Lung (tissue), 12 donors: ENCODE measurements around the gene LMX1A. TPM values are rescaled to one million over a fixed set of nuclear protein-coding genes. Genes with fewer than 3 reads are reported as not detected.

ENCODE experiments used
- ATAC-seq: fragments of 200-7000 bp; cut with Tn5 transposase; one replicate; pipeline ENCODE4 v1.9.1; 2020; ENCODE audit warnings: moderate number of reproducible peaks; ENCODE audit not compliant: insufficient read depth, low FRiP score
- DNase-seq, 3 donors: peaks; one replicate each; pipeline ENCODE4 v3.0.0-alpha.2; 2013 to 2017
- H3K27ac ChIP-seq, 2 donors: one replicate each; pipeline ENCODE4 v1.5.1; 2013; ENCODE audit warnings: mild to moderate bottlenecking in 2 of 2, moderate library complexity in 2 of 2, control low read depth in 1 of 2, inconsistent platforms in 1 of 2, low read depth in 1 of 2, low read length in 1 of 2
- H3K27me3 ChIP-seq, 3 donors: one replicate each; pipeline ENCODE4 v1.5.1; 2013; ENCODE audit warnings: low read length in 2 of 3; ENCODE audit not compliant: control insufficient read depth in 3 of 3, insufficient read depth in 3 of 3
- H3K36me3 ChIP-seq, 4 donors: one replicate each; pipeline ENCODE4 v1.5.1; 2013; ENCODE audit warnings: low read length in 4 of 4, mild to moderate bottlenecking in 1 of 4, moderate library complexity in 1 of 4; ENCODE audit not compliant: control insufficient read depth in 4 of 4, insufficient read depth in 4 of 4
- H3K4me1 ChIP-seq, 5 donors: one replicate each; pipeline ENCODE4 v1.5.1; 2013; ENCODE audit warnings: low read length in 5 of 5, mild to moderate bottlenecking in 2 of 5, moderate library complexity in 1 of 5; ENCODE audit not compliant: control insufficient read depth in 5 of 5, insufficient read depth in 5 of 5
- H3K4me3 ChIP-seq: one replicate; pipeline ENCODE4 v1.5.1; 2013; ENCODE audit warnings: mild to moderate bottlenecking, control low read depth, moderate library complexity
- H3K9ac ChIP-seq, 2 donors: one replicate each; pipeline ENCODE4 v1.5.1; 2013; ENCODE audit warnings: low read length in 2 of 2, control low read depth in 1 of 2; ENCODE audit not compliant: insufficient read depth in 1 of 2
- H3K9me3 ChIP-seq, 4 donors: one replicate each; pipeline ENCODE4 v1.5.1; 2013; ENCODE audit warnings: low read length in 3 of 4, mild to moderate bottlenecking in 1 of 4, moderate library complexity in 1 of 4; ENCODE audit not compliant: control insufficient read depth in 4 of 4, insufficient read depth in 3 of 4
- WGBS, 2 donors: extraction: QIAGEN DNeasy Blood & Tissue Kit; methylation state at CpG; one replicate each; pipeline ENCODE4 v1.1.7; 2013; 5-methylcytosine and 5-hydroxymethylcytosine counted together
- polyA plus RNA-seq, 2 donors: library from polyadenylated mRNA; stranded (reverse); fragments of 200-250 nt; gene quantifications; one replicate each; pipeline ENCODE4 v1.2.1, GENCODE V29; 2013
- total RNA-seq, 2 donors: library from RNA; depleted of rRNA in 1 of 2; stranded (reverse); fragments of >200 nt in 1 of 2; gene quantifications; one replicate each; pipeline ENCODE4 v1.2.1, GENCODE V29; 2014 to 2021
- TF ChIP-seq, protein P1 (sequence below): IDR thresholded peaks from 2 replicates; pipeline ENCODE4 v1.5.1; 2012; ENCODE audit warnings: mild to moderate bottlenecking; ENCODE audit errors: control extremely low read depth, extremely low read depth
- donor health status: control.
- donor health status: control.
- donor health status: Bipolar disorder and iron deficiency.
- donor health status: healthy.
- donor health status: DM: yes; HTN: yes; CAD: no.

LMX1A gene
- total and polyA plus RNA-seq, 4 donors: 0.03 TPM; not detected in 3

DNA sequence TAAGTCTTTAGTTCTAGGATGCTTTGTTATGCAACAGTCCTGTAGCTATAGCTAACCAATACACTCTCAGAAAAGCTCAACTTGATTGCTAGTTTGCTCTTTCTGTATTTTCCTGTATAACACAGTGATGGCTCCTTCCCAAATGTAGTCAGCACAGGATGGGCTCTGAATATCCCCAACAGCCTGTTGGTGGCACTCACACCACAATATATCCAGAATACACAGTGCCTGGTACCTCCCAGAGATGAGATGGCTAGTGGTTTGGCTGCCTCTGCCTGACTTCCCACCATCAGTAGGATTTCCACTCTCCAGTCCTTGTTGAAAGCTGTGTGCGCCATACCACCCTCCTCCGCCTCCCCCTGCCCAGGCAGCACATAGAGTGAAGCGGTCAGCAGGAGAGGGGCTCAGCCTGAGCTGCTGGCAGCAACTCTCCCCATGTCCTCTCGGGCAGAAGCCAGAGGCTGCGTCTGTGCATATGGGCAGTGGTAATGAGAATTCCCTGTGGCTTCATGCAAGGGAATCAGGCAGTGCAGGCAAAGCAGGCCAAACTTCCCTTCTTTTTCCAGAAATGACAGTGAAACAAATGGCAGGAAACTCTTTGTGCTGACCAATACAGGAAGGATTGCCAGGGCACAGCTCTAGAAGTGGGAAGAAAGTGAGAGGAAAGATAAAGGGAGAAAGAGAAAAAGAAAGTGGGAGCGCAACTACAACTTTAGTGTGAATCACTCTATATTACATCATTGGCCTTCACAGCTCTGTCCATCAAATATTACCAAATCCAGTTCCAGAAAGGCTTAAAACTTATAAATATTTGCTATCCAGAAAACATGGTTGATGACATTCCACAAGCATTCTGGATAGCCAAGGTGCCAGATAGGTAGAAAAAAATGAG, 49.7 kb downstream of the LMX1A start:
- ATAC-seq (no peak), DNase-seq (no peak)
- 71 to 77% methylated on average over 6 of the region's 6 CpGs for WGBS, 2 donors
- TF ChIP-seq, protein P1, sequence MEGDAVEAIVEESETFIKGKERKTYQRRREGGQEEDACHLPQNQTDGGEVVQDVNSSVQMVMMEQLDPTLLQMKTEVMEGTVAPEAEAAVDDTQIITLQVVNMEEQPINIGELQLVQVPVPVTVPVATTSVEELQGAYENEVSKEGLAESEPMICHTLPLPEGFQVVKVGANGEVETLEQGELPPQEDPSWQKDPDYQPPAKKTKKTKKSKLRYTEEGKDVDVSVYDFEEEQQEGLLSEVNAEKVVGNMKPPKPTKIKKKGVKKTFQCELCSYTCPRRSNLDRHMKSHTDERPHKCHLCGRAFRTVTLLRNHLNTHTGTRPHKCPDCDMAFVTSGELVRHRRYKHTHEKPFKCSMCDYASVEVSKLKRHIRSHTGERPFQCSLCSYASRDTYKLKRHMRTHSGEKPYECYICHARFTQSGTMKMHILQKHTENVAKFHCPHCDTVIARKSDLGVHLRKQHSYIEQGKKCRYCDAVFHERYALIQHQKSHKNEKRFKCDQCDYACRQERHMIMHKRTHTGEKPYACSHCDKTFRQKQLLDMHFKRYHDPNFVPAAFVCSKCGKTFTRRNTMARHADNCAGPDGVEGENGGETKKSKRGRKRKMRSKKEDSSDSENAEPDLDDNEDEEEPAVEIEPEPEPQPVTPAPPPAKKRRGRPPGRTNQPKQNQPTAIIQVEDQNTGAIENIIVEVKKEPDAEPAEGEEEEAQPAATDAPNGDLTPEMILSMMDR: no peak
- Histone ChIP-seq H3K9ac (no peak overlapping the region), H3K9me3 (peaks cover 0 to 15% (median 0%) of the 10 kb centered on the region in 4 donors), H3K4me3 (no peak overlapping the region), H3K36me3 (no peaks in the 10 kb centered on the region), H3K27ac (no peak overlapping the region), H3K4me1 (no peaks in the 10 kb centered on the region), H3K27me3 (no peaks in the 10 kb centered on the region)

DNA sequence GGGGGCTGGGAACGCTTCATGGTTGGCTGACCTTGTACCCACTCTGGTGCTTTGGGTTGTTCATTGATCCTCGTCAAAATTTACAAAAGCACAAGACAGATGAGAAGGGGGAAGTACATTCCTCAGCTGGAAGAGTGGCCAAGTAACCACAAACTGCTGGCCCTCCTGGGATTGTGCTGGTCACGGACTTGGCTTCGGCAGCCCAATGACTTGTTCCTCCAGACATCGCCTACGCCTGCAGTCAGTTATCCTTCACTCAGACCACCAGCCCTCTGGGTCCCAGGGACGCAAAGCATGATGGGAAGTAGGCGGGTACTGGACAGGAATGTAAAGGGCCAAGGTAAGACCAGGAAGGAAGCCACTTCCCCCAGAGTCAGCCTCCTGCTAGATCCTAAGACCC, 53.1 kb downstream of the LMX1A start:
- TF ChIP-seq, protein P1: no peak

DNA sequence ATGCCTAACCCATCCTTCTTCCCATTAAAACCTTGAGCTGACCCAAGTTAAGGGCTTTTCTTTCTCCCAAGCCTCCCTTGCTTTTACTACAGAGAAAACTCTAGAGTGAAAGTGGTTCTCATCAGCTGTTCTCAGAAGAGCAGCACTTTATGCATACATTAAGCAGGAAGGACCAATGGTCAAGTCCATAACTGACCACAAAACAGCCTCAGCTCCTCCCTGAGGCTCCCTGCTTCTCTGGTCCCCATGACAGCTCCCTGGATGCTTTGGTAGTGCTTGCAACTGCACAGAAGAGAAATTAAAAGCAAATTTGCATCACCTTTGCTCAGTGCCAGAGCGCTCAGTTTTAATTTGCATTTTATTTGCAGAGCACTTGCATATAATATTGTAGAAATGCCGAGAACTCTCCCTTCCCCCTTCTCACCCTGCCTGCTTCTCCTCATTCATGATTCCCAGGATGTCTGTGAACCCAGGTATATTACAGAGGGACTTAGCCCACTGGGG, 56.1 kb downstream of the LMX1A start:
- Histone ChIP-seq H3K36me3 (no peaks in the 10 kb centered on the region), H3K4me3 (no peak overlapping the region), H3K27me3 (peaks cover 0 to 2% (median 0%) of the 10 kb centered on the region in 3 donors), H3K9ac (no peak overlapping the region), H3K4me1 (no peaks in the 10 kb centered on the region), H3K27ac (no peak overlapping the region), H3K9me3 (peaks cover 0 to 6% (median 0%) of the 10 kb centered on the region in 4 donors)
- TF ChIP-seq, protein P1: no peak
- 72 to 86% methylated on average over 2 of the region's 2 CpGs for WGBS, 2 donors
- ATAC-seq (no peak), DNase-seq (no peak)

More for the DNA sequence above, 53.1 kb downstream of the LMX1A start:
- Histone ChIP-seq H3K9ac (no peak overlapping the region), H3K4me3 (no peak overlapping the region), H3K36me3 (no peaks in the 10 kb centered on the region), H3K27me3 (peaks cover 0 to 2% (median 0%) of the 10 kb centered on the region in 3 donors), H3K27ac (no peak overlapping the region), H3K4me1 (no peaks in the 10 kb centered on the region), H3K9me3 (peaks cover 0 to 6% (median 0%) of the 10 kb centered on the region in 4 donors)
- no peak for ATAC-seq
- WGBS, 2 donors: 78 to 81% methylated on average over 8 of the region's 8 CpGs
- no peak for DNase-seq
